GM18951 (cell line): ENCODE measurements around the gene GABRB2.
"Not testable (repeated sequence)": the region's sequence is repeated elsewhere in the genome, so short reads cannot be mapped to it uniquely, and the experiment has no call there.

Experiments
- POLR2A ChIP-seq: IDR thresholded peaks from 4 replicates; pipeline ENCODE4 v1.6.1; 2011; ENCODE audit warnings: mild to moderate bottlenecking; ENCODE audit not compliant: insufficient read length, insufficient read depth; ENCODE audit errors: extremely low read depth
- in situ Hi-C: fragments of 300-500 bp; cut with MboI; formaldehyde crosslinking; loops from one replicate; pipeline ENCODE4 v1.12.0; 2022; ENCODE audit warnings: low sequenced_read_pairs, mixed read lengths, inconsistent platforms; ENCODE audit not compliant: unreplicated experiment

The GABRB2 gene

GRCh38 chr5:161332343-161332742 lies 214.2 kb downstream of the GABRB2 start:
- in situ Hi-C loops, result no loop called here
- no peak for TF ChIP-seq POLR2A

- TF ChIP-seq POLR2A, result no peak
- in situ Hi-C loops, result no loop called here
Observed at GRCh38 chr5:161314033-161314432, 232.5 kb downstream of the GABRB2 start.

- no peak for TF ChIP-seq POLR2A
- in situ Hi-C loops, result no loop called here
Observed at GRCh38 chr5:161312882-161313281, 233.6 kb downstream of the GABRB2 start.

- in situ Hi-C loops, result no loop called here
- no peak for TF ChIP-seq POLR2A
Observed at GRCh38 chr5:161311965-161312364, 234.6 kb downstream of the GABRB2 start.

- no peak for TF ChIP-seq POLR2A
- in situ Hi-C loops, result no loop called here
Observed at GRCh38 chr5:161311146-161311708, 235.3 kb downstream of the GABRB2 start.

GRCh38 chr5:161306351-161306995 lies 240.1 kb downstream of the GABRB2 start:
- in situ Hi-C loops, result no loop called here
- TF ChIP-seq POLR2A, result no peak

GRCh38 chr5:161305601-161306000 lies 240.9 kb downstream of the GABRB2 start:
- in situ Hi-C loops, result no loop called here
- TF ChIP-seq POLR2A, result no peak

GRCh38 chr5:161302559-161302958 lies 244.0 kb downstream of the GABRB2 start:
- TF ChIP-seq POLR2A, result no peak
- in situ Hi-C loops, result no loop called here

- TF ChIP-seq POLR2A, result no peak
- in situ Hi-C loops, result no loop called here
Observed at GRCh38 chr5:161301586-161301985, 244.9 kb downstream of the GABRB2 start.

GRCh38 chr5:161299053-161299452 lies 247.5 kb downstream of the GABRB2 start:
- in situ Hi-C loops, result no loop called here

GRCh38 chr5:161297388-161297787 lies 249.1 kb downstream of the GABRB2 start:
- in situ Hi-C loops, result not testable (repeated sequence)

More at GRCh38 chr5:161299053-161299452, 247.5 kb downstream of the GABRB2 start:
- TF ChIP-seq POLR2A, result no peak

GRCh38 chr5:161295721-161296250 lies 250.7 kb downstream of the GABRB2 start:
- in situ Hi-C loops, result no loop called here
- TF ChIP-seq POLR2A, result no peak

GRCh38 chr5:161288071-161288470 lies 258.5 kb downstream of the GABRB2 start:
- in situ Hi-C loops, result no loop called here

GRCh38 chr5:161287436-161287835 lies 259.1 kb downstream of the GABRB2 start:
- in situ Hi-C loops, result no loop called here
- TF ChIP-seq POLR2A, result no peak

More at GRCh38 chr5:161288071-161288470, 258.5 kb downstream of the GABRB2 start:
- TF ChIP-seq POLR2A, result no peak

GRCh38 chr5:161286066-161286655 lies 260.4 kb downstream of the GABRB2 start:
- in situ Hi-C loops, result no loop called here
- TF ChIP-seq POLR2A, result no peak
